ENCODE data around the gene UTP3. TPM values are rescaled to one million over a fixed set of nuclear protein-coding genes. Genes with fewer than 3 reads are reported as not detected.
A peak's percentile ranks its signal among the peaks of the same experiment; 100 is the strongest.

Gene UTP3
- total and polyA plus RNA-seq, 2 donors (not counting 1 experiment from before 2014, with no cell fraction given), result 17.8 to 20.4 TPM

GRCh38 chr4:70651864-70652506 is 36.3 kb upstream of the UTP3 start:
- H3K27me3 ChIP-seq (ENCODE audit: control insufficient read depth, insufficient read depth, low read length), result no peaks in the 10 kb centered on the region
- H3K27ac ChIP-seq (ENCODE audit: insufficient read depth, low read length), result no peak overlapping the region
- H3K9ac ChIP-seq (ENCODE audit: insufficient read depth, low read length), result no peak overlapping the region
- no peaks in the 10 kb centered on the region for H3K4me1 ChIP-seq (ENCODE audit: control insufficient read depth, extremely low read depth, insufficient read depth, low read length)
- H3K36me3 ChIP-seq (ENCODE audit: control insufficient read depth, insufficient read depth, low read length), result no peaks in the 10 kb centered on the region
- no peaks in the 10 kb centered on the region for H3K9me3 ChIP-seq (ENCODE audit: control insufficient read depth, insufficient read depth, low read depth, low read length)
- H3K4me3 ChIP-seq (replicated peaks in 1 of 4; ENCODE audit: control extremely low read depth in 1 of 4, insufficient read depth in 1 of 4, low read depth in 3 of 4, low read length in 4 of 4), result peak overlapping the region in 2 of 4 experiments; percentile 37 to 41
- H3K4me2 ChIP-seq (ENCODE audit: extremely low read depth, insufficient read depth, low read length), result peak overlapping the region; percentile 88
- peak; percentile 25 to 66 for DNase-seq (ENCODE audit: low read depth in 2 of 2)
- peak; percentile 28 to 39 for TF ChIP-seq CTCF (conservative IDR thresholded peaks at IDR 0.05 in 1 of 2, IDR thresholded peaks at IDR 0.05 in 1 of 2; ENCODE audit: low read depth in 1 of 2, low read length in 2 of 2)
- TF ChIP-seq EZH2 (IDR thresholded peaks at IDR 0.05; ENCODE audit: low read length, missing control alignments), result no peak
- peak overlapping the region; percentile 98 for H2AFZ ChIP-seq (ENCODE audit: low read length)
- H3K79me2 ChIP-seq (ENCODE audit: control insufficient read depth, insufficient read depth, low read length), result no peaks in the 10 kb centered on the region
- H4K20me1 ChIP-seq (ENCODE audit: control insufficient read depth, extremely low read depth, insufficient read depth, low read length), result no peaks in the 10 kb centered on the region

- H3K27ac ChIP-seq (ENCODE audit: insufficient read depth, low read length), result no peak overlapping the region
- no peak overlapping the region for H2AFZ ChIP-seq (ENCODE audit: low read length)
- H3K36me3 ChIP-seq (ENCODE audit: control insufficient read depth, insufficient read depth, low read length), result no peaks in the 10 kb centered on the region
- H3K9me3 ChIP-seq (ENCODE audit: control insufficient read depth, insufficient read depth, low read depth, low read length), result no peaks in the 10 kb centered on the region
- no peaks in the 10 kb centered on the region for H3K4me1 ChIP-seq (ENCODE audit: control insufficient read depth, extremely low read depth, insufficient read depth, low read length)
- no peaks in the 10 kb centered on the region for H4K20me1 ChIP-seq (ENCODE audit: control insufficient read depth, extremely low read depth, insufficient read depth, low read length)
- H3K9ac ChIP-seq (ENCODE audit: insufficient read depth, low read length), result no peak overlapping the region
- no peak overlapping the region for H3K4me3 ChIP-seq (replicated peaks in 1 of 4; ENCODE audit: control extremely low read depth in 1 of 4, insufficient read depth in 1 of 4, low read depth in 3 of 4, low read length in 4 of 4)
- no peaks in the 10 kb centered on the region for H3K79me2 ChIP-seq (ENCODE audit: control insufficient read depth, insufficient read depth, low read length)
- DNase-seq (ENCODE audit: low read depth in 2 of 2), result peak; percentile 11 to 23
- H3K27me3 ChIP-seq (ENCODE audit: control insufficient read depth, insufficient read depth, low read length), result no peaks in the 10 kb centered on the region
- H3K4me2 ChIP-seq (ENCODE audit: extremely low read depth, insufficient read depth, low read length), result no peak overlapping the region
- TF ChIP-seq CTCF (conservative IDR thresholded peaks at IDR 0.05 in 1 of 2, IDR thresholded peaks at IDR 0.05 in 1 of 2; ENCODE audit: low read depth in 1 of 2, low read length in 2 of 2) (no peak), EZH2 (IDR thresholded peaks at IDR 0.05; ENCODE audit: low read length, missing control alignments) (no peak)
Observed at GRCh38 chr4:70654605-70655011, 33.7 kb upstream of the UTP3 start.

- Histone ChIP-seq H3K9ac (ENCODE audit: insufficient read depth, low read length) (no peak overlapping the region), H4K20me1 (ENCODE audit: control insufficient read depth, extremely low read depth, insufficient read depth, low read length) (no peaks in the 10 kb centered on the region), H3K9me3 (ENCODE audit: control insufficient read depth, insufficient read depth, low read depth, low read length) (no peaks in the 10 kb centered on the region), H3K4me2 (ENCODE audit: extremely low read depth, insufficient read depth, low read length) (no peak overlapping the region), H3K36me3 (ENCODE audit: control insufficient read depth, insufficient read depth, low read length) (no peaks in the 10 kb centered on the region), H3K27me3 (ENCODE audit: control insufficient read depth, insufficient read depth, low read length) (no peaks in the 10 kb centered on the region), H3K4me1 (ENCODE audit: control insufficient read depth, extremely low read depth, insufficient read depth, low read length) (no peaks in the 10 kb centered on the region), H3K4me3 (replicated peaks in 1 of 4; ENCODE audit: control extremely low read depth in 1 of 4, insufficient read depth in 1 of 4, low read depth in 3 of 4, low read length in 4 of 4) (no peak overlapping the region), H3K27ac (ENCODE audit: insufficient read depth, low read length) (no peak overlapping the region), H3K79me2 (ENCODE audit: control insufficient read depth, insufficient read depth, low read length) (no peaks in the 10 kb centered on the region), H2AFZ (ENCODE audit: low read length) (no peak overlapping the region)
- DNase-seq (ENCODE audit: low read depth in 2 of 2), result no peak
- TF ChIP-seq EZH2 (IDR thresholded peaks at IDR 0.05; ENCODE audit: low read length, missing control alignments) (no peak), CTCF (conservative IDR thresholded peaks at IDR 0.05 in 1 of 2, IDR thresholded peaks at IDR 0.05 in 1 of 2; ENCODE audit: low read depth in 1 of 2, low read length in 2 of 2) (no peak)
Observed at GRCh38 chr4:70657326-70657725, 31.0 kb upstream of the UTP3 start.
